GM12801 (cell line): ENCODE results near the gene PIP4K2C.

Experiments used
- CTCF ChIP-seq: IDR thresholded peaks from one replicate; pipeline ENCODE4 v1.5.1; 2011; ENCODE audit warnings: control low read depth; ENCODE audit not compliant: insufficient read length; ENCODE audit errors: extremely low read depth

Gene PIP4K2C

DNA sequence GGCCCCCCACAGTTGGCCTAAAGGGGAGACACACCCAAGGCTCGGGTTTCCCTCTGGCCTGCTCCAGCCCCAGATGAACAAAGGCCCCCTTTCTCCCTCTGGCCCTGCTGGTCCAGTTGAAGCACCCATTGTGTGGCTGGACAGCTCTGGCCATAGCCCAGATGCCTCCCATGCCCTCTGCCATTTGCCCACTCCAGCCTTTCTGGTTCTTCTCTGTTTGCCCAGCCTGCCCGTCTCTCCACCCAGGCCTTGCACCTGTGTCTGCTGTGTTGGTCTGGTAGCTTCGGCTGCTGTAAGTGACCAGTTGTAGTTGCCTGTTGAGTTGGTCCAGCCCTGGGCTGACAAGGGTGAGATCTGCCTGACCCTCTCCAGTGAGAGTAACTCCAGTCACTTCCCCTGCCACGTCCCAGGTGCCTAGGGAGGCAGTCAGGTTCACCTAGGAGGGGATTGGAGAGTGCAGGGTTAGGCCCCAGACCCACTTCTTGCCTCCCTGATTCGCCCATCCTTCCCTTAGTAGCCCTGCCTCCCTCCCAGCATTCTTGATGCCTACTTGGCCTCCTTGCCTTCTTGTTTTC, 39.0 kb downstream of the PIP4K2C start:
- no peak for TF ChIP-seq CTCF

GRCh38 chr12:57630891-57631433, 40.0 kb downstream of the PIP4K2C start:
- no peak for TF ChIP-seq CTCF

DNA sequence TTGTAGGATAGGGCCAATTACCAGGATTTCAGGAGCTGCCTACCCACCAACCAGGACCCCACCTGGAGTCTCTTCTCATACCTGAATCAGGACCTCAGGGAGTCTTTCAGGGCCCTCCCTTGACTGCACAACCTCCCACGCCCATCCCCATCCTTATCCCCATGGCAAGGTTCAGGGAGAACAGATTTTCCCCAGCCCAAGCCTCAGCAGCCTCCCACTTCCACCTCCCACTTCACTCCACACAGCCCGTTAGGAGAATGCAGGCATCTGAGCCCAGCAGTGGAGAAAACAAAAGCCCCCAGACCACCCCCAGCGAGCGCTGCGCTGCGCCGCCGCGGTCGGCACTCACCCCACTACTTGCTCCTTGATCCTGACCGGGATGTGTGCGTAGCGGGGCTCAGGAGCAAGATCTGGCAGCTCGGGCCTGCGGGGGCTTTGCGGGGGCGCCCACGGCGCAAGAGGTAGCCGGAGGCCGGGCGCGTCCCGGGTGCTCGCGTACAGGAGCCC, 40.6 kb downstream of the PIP4K2C start:
- no peak for TF ChIP-seq CTCF

- no peak for TF ChIP-seq CTCF
Observed at GRCh38 chr12:57632073-57632957, 41.3 kb downstream of the PIP4K2C start.

DNA sequence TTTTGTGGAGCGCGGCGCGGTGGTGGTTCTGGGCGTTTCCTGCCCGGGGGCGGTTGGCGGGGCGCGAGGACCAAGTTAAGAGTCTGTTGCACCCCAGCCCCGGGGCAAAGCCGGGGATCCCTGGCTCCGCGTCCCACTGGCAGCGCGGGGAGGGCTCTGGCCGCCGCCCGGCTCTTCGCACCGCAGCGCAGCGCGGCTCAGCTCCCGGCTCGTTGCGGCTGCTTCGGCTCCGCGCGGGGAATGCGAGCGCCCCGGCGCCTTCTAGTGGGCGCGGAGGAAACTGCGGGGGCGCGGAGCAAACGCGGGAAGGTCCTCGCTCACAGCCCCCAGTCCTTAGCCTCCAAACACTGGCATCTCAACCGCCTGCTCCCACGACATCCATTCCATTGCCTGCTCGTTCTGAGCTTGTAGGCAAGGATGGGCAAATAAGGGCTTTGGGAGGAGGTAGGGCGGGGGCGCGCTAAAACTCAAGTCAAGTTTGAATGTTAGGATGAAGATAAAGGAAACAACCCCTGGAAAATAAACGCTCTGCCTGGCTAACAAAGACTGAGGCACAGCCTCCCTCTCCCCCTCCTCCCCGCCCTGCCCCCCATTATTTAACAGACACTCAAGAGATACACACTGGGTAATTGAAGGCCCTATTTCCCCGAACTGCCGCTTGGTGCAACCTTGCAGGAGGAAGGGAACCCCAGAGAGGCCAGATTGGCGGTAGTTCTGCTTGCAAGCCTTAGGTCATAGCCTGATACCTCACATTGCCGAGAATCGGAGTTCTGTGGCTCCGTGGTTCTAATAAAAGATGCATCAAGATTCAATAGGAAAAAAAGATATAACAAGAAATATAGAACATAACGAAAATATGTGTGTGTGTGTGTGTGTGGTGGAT, 42.2 kb downstream of the PIP4K2C start, which contains the start of gene B4GALNT1:
TSS of gene B4GALNT1 (minus strand) at position 244 of the 883 bp plus-strand sequence. CDS start 1,069 bp downstream, outside the sequence.
- no peak for TF ChIP-seq CTCF

- no peak for TF ChIP-seq CTCF
Observed at GRCh38 chr12:57637364-57637763, 46.4 kb downstream of the PIP4K2C start.
